ENCODE data around the gene OR51L1.

Gene OR51L1

DNA sequence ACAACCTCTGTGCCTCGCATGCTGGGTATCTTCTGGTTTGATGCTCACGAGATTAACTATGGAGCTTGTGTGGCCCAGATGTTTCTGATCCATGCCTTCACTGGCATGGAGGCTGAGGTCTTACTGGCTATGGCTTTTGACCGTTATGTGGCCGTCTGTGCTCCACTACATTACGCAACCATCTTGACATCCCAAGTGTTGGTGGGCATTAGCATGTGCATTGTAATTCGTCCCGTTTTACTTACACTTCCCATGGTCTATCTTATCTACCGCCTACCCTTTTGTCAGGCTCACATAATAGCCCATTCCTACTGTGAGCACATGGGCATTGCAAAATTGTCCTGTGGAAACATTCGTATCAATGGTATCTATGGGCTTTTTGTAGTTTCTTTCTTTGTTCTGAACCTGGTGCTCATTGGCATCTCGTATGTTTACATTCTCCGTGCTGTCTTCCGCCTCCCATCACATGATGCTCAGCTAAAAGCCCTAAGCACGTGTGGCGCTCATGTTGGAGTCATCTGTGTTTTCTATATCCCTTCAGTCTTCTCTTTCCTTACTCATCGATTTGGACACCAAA lies 52.2 kb downstream of the OR51L1 start:
- Histone ChIP-seq H3K9me3 (ENCODE audit: low read length) (no peaks in the 10 kb centered on the region), H3K27ac (ENCODE audit: low read depth, low read length) (no peak overlapping the region), H3K36me3 (ENCODE audit: insufficient read depth, low read length) (no peaks in the 10 kb centered on the region), H3K4me1 (ENCODE audit: insufficient read depth, low read length) (no peaks in the 10 kb centered on the region), H3K9ac (ENCODE audit: low read length) (no peak overlapping the region), H3K4me3 (ENCODE audit: low read depth in 1 of 2, low read length in 2 of 2) (no peak overlapping the region), H3K27me3 (ENCODE audit: control insufficient read depth in 1 of 2, insufficient read depth in 2 of 2, low read length in 2 of 2) (no peaks in the 10 kb centered on the region)
